ELR (cell line): ENCODE measurements around the gene RAB3B.
"Not testable (repeated sequence)": the region's sequence is repeated elsewhere in the genome, so short reads cannot be mapped to it uniquely, and the experiment has no call there.

ENCODE experiments used
- DNase-seq: peaks from one replicate; pipeline ENCODE4 v3.0.0-alpha.2; 2015; ENCODE audit warnings: low read depth

The RAB3B gene

DNA sequence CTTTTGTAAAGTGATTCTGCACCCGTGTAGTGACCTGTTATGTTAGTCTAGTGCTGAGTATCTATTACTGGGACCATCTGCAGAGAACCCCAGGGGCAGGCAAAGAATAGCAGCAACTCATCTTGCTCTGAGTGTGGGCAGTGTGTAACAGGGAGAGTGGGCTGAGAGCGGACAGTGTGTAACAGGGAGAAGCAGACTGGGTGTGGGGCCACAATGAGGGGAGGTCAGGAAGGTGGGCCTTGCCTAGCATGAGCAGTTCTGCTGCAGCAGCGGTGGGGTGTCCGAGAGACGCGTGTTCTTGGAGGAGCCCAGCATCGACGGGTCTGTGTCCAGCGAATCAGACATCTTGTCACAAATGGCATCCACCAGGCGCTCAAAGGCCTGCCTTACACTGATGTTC lies 70.8 kb downstream of the RAB3B start:
- no peak for DNase-seq

DNA sequence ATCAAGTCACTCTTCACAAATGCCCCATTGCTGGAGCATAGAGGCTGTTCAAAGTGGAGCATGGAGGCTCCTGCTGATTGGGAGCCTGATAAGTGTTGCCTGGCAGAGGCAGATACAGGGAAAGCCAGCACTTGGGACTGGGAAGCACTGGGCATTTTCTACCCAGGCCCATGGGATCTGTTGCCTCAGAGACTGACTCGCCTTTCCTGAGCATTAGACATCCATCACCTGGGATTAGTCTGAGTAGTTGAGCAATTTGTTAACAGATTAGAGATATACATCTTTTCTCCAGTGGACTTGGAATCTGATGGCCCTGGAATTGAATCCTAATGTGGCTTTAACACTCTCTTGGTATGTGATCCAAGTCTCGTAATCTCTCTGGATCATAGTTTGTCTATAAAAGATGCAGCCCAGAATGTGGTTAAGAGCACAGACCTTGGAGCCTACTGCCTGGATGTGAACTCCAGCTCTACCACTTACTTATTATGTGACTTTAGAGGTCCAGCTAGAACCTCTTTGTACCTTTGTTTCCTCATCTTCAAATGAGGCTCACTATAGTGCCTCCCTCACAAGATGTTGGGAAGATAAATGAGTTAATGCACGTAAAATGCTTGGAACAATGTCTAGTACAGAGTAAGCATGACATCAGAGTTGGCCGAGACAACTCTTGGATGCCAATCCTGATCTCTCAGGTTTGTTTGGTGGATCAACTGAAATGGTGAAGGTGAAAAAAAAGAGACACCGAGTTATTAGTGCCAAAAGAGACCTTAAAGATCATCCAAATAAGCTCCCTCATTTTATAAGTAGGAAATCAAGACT lies 73.7 kb downstream of the RAB3B start:
- DNase-seq, result peak; percentile 60

DNA sequence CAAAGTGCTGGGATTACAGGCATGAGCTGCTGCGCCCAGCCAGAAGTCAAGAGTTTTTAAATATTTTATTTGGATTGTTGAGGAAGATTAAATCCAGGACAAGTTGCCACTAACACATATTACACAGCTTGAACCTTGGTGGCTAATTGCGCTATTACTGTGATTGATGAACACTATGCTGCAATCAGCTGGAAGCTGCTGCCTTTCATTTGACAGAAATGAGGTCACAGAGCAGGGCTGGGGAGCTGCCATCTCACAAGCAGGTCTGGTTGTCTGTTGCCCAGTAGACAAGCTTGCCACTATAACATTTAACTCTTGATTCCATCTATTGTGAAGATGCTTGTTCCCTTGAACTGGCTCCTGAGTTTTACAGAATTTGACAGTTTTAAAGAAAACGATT lies 74.5 kb downstream of the RAB3B start:
- no peak for DNase-seq

DNA sequence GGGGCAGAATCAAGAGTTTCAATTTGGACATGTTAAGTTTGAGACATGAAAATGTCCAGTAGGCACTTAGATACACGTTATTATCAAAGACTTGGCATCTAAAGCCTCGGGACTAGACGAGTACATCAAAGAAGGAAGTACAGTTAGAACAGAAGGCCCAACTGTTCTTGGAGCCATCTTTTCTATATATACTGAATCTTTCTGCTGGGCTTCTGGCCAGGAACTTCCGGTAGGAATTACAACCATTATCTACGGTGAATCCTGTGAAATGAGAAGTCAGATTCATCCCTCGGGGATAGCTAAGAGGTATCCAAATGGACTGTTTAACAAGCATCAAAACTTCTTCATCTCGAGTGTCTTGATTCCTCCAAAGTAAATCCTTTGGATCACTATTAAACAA lies 77.6 kb downstream of the RAB3B start:
- no peak for DNase-seq

DNA sequence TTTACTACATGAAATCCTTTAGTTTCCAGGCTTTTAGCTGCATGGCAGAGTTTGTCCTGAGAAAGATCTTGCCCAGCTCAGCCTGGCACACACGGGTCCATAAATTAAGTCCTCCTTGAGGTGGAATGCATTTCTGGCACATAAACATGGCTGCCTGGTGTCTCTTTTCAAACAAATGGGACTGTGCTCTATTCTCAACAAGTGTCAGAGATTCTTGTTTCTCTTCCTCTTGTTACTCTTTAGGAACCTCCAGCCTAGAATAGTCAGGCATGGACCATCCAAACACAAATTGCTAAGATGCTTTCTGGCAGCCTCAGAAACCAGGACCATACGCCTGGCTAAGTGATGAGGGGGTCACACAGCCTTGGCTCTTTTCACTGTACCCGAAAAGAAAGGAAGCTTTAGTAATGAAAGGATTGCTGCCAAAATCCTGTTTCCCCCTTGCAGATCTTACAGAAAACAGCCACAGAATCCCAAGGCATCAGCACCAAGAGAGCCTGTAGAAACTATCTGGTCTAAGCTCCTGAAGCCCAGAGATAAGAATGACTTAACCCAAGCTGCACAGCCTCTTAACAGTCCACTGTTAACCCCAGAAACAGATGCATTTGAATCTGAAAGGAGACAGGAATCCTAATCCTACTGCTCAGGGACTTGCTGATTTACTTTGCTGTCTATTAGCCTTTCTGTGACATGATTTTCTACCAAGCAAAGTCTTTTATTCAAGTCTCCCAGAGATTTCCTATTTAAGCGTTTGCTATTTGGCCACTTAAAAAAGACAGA lies 80.1 kb downstream of the RAB3B start:
- no peak for DNase-seq

- DNase-seq, result no peak
Observed at GRCh38 chr1:51908499-51908898, 82.0 kb downstream of the RAB3B start.

DNA sequence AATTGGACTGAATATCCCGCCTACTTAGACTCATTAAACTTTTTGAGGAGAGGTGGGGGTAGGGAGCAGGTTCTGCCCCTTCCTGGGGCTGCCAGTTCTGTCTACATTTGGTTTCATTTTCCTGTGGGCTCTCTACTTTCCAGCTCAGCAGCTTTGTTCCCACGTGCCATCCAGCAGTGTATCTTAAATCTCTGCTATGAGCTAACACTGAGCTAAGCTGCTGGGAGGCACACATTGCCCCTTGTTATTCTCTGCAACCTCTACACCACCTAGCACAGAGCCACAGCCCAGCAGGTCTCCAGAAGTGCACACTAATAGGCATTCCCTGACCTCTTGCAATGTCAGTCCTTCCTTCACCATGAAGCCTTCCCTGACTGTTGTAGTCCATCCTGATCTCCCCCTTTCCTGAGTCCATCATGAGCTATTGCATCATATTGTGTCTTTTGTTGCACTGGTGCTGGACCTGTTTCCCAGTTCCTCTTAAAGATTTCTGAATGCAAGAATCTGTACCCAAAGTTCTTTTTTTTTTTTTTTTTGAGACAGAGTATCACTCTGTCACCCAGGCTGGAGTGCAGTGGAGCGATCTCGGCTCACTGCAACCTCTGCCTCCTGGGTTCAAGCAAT lies 83.3 kb downstream of the RAB3B start:
- no peak for DNase-seq

DNA sequence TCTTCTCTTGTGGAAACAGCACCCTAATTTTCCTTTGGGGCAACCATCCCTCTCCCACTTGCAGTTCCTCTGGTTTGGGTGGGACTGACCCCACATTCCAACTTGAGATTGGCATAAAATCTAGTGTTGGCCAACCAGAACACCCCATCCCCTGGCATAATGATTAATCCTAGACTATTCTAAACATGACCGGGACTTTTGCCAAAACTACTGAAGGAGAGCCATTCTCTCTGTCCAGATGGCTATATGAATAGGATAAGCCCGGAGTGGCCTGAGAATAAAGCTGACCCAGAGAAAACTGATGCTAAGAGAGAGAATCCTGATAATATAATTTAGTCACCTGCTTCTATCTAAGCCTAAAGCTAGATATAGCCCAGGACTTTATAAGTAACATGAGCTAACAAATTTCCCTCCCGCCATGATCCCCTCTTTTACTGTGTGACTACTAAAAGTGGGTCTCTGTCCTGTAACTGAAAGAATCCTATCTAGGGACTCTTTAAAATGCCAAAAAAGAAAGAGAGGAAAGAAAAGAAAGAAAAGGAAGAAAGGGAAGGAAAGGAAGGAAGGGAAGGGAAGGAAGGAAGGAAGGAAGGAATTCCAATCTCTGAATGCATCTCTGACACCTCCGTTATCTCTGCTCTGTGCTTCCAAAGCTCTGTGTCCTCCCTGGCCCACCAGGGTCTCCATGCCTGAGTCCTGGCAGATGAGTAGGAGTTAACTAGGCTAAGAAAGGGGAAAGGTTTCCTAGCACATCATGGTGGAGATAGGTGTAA lies 84.0 kb downstream of the RAB3B start:
- DNase-seq, result peak; percentile 80

DNA sequence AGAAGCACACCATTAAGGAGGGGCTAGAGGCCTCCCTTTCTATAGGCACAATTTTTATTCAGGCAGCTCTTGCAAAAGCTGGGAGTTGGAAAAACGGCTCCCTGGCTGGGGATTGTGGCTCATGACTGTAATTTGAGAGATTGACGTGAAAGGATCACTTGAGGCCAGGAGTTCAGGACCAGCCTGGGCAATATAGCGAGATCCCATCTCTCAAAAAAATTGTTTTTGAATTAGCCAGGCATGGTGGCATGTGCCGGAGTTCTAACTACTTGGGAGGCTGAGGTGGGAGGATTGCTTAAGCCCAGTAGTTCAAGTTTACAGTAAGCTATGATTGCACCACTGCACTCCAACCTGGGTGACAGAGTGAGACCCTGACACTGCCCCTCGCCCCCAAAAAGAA lies 88.0 kb downstream of the RAB3B start:
- DNase-seq, result no peak

GRCh38 chr1:51901151-51901550 lies 89.3 kb downstream of the RAB3B start:
- DNase-seq, result no peak

GRCh38 chr1:51899022-51899421 lies 91.5 kb downstream of the RAB3B start:
- DNase-seq, result no peak

DNA sequence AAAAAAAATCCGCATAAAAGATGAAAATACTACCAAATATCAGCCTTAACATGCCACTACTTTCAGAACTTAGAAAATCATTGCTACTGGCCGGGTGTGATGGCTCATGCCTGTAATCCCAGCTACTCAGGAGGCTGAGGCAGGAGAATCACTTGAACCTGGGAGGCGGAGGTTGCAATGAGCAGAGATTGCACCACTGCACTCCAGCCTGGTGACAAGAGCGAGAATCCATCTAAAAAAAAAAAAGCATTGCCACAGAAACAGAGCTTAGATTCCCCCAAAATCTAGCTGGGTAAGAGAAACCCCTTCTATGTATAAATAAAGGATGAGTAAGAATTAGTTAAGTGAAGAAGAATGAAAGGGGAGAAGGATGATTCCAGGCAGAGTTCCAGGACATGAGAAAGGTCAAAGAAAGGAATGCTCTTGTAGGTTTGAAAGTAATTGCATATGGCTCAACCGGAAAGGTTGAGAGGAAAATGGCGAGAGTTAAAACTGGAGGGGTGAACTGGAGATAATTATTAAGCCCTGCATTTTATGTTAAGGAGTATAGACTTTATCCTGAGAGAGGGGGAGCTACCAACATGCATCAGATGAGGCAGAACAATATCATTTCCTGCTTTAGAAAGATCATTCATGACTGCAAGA lies 92.3 kb downstream of the RAB3B start:
- DNase-seq, result peak; percentile 96

DNA sequence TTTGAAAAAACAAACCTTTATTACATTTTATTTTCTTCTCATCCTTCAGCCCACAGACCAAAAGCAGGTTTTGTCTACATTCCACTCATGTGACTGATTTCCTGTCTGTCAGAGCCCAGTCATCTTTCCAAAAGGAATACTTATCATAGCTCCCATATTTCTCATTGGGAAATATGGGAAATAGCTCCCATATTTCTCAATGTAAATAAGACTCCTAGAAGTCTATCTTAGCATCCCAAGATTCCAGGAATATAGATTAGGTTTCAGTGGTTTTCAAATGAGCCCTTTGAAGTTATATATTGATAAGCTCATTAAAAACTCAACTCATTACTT lies 92.8 kb downstream of the RAB3B start:
- peak; percentile 97 for DNase-seq

GRCh38 chr1:51894748-51895147 lies 95.8 kb downstream of the RAB3B start:
- not testable (repeated sequence) for DNase-seq

DNA sequence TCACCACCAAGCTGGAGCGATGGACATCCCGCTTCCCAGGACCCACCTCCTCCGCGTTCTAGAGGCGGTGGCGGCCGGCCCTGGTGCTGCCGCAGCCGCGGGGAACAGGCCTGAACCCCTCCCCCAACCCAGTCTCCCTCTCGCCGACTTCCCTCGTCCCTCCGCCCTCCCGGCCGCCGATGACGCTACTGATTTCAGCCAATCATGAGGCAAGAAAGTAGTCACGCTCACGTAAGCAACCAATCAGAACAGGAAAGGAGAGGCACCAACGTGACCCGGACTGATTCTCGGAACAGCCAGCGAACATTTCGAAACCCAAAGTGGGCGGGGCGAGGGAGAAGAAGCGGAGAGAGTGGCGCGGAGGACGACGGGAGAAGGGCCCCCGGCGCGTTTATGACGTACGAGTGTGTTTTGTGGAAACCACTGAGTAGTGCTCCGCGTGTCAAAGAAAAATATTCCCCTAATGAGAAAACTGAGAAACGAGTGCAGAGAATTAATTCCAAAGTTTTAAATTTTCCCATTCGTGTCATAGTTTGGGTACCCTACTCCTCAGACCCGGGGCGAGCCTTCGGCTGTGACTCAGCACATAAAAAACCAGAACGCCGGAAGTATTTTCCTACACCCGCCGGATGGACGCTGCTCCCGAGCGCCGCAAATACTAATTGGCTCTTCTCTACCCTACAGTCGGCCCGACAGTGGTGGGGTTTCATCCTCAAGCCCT lies 111.7 kb downstream of the RAB3B start, which contains the start of gene NRDC:
NRDC (minus strand) TSS at position 112 of the 721 bp plus-strand sequence. CDS start 112 bp downstream, outside the sequence.
- DNase-seq, result peak; percentile 100

DNA sequence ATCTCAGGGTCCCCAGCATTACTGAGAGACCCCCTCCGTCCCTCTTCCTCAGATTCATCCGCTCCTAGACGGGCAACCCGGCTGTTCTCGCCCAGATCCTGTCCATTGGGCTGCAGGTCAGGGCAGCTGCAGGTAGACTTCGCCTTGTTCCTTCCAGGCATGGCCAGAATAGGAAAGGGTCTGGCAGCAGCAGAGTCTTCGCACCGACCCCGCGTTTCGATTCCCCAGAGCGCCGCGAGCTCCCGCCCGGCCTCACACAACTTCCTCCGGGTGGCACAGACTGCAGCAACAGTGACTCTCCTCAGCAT lies 112.2 kb downstream of the RAB3B start:
- DNase-seq, result no peak

GRCh38 chr1:51877434-51878307 lies 112.8 kb downstream of the RAB3B start:
- DNase-seq, result peak; percentile 48

DNA sequence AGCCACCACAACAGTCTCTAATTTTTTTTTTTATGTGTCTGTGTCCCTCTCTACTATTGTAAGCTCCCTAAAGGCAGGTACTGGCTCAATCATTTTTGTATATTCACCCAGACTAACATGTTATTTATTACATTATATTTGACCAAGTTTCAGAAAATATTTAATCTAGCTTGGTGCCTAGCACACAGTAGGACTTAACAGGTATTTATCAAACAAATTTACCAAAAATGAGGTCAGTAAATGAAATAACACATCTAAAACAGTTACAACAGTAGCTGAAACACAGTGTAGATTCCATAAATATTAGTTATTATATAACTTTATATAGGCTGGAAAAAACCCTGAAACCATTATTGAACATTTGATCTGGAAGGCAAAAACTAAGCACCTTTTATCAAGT lies 114.7 kb downstream of the RAB3B start:
- no peak for DNase-seq

GRCh38 chr1:51875291-51875772 lies 115.2 kb downstream of the RAB3B start:
- DNase-seq, result no peak

- not testable (repeated sequence) for DNase-seq
Observed at GRCh38 chr1:51873270-51873669, 117.2 kb downstream of the RAB3B start.
